ENCODE results near the gene NRTN.

NRTN gene

GRCh38 chr19:5790559-5791520, 14.0 kb upstream of the NRTN start, which contains the start of gene DUS3L:
Gene DUS3L (minus strand): TSS chr19:5791163. CDS start chr19:5791141, 22 bp downstream.
- peak; percentile 88 to 97 for DNase-seq

- DNase-seq = no peak
Measured at GRCh38 chr19:5792224-5792623, 12.6 kb upstream of the NRTN start.

GRCh38 chr19:5793188-5793587, 11.7 kb upstream of the NRTN start:
- DNase-seq = no peak

- DNase-seq = no peak
Measured at GRCh38 chr19:5795382-5795919, 9.4 kb upstream of the NRTN start.

- DNase-seq = no peak
Measured at GRCh38 chr19:5798244-5798643, 6.6 kb upstream of the NRTN start.

GRCh38 chr19:5799247-5800241, 5.3 kb upstream of the NRTN start:
- no peak for DNase-seq

GRCh38 chr19:5800361-5801270, 4.3 kb upstream of the NRTN start:
- no peak for DNase-seq

GRCh38 chr19:5801796-5802619, 2.9 kb upstream of the NRTN start:
- no peak for DNase-seq

- DNase-seq = no peak
Measured at GRCh38 chr19:5803441-5803751, 1.5 kb upstream of the NRTN start.

- peak; percentile 88 for DNase-seq
Measured at GRCh38 chr19:5803752-5804515, 933 bp upstream of the NRTN start.

- peak in 1 of 2 experiments; percentile 45 for DNase-seq
Measured at GRCh38 chr19:5805462-5806132, 730 bp downstream of the NRTN start.

- no peak for DNase-seq
Measured at GRCh38 chr19:5806133-5806489, 1.2 kb downstream of the NRTN start.

GRCh38 chr19:5806905-5807304, 2.0 kb downstream of the NRTN start:
- no peak for DNase-seq

GRCh38 chr19:5808120-5808816, 3.4 kb downstream of the NRTN start:
- no peak for DNase-seq

GRCh38 chr19:5809053-5809452, 4.2 kb downstream of the NRTN start:
- no peak for DNase-seq

- DNase-seq = no peak
Measured at GRCh38 chr19:5809469-5809868, 4.6 kb downstream of the NRTN start.

GRCh38 chr19:5811117-5811516, 6.2 kb downstream of the NRTN start:
- DNase-seq = no peak

- DNase-seq = no peak
Measured at GRCh38 chr19:5814123-5814851, 9.4 kb downstream of the NRTN start.

GRCh38 chr19:5814852-5815246, 10.0 kb downstream of the NRTN start:
- no peak for DNase-seq

Measured in SW 1271 (cell line).